GM23338 (cell line): Measurements from ENCODE around the gene ITSN2. TPM values are rescaled to one million over a fixed set of nuclear protein-coding genes. Genes with fewer than 3 reads are reported as not detected.

Experiments used
- ATAC-seq: fragments of 200-7000 bp; cut with Tn5 transposase; 3 replicates; pipeline ENCODE4 v1.9.1; 2020
- DNase-seq: peaks from one replicate; pipeline ENCODE4 v3.0.0-alpha.2; 2015; ENCODE audit warnings: low spot score
- H2AFZ ChIP-seq: fragments of 200-600 bp; sonication (generic); 2 replicates; pipeline ENCODE4 v1.8.0; 2016; ENCODE audit warnings: antibody characterized with exemption, mild to moderate bottlenecking, moderate library complexity
- H3F3A ChIP-seq: fragments of 200-600 bp; sonication (generic); replicated peaks from 2 replicates; pipeline ENCODE4 v1.8.0; 2017; ENCODE audit warnings: antibody characterized with exemption, mixed run types, low read depth
- H3K27ac ChIP-seq: fragments of 200-600 bp; sonication (generic); 2 replicates; pipeline ENCODE4 v1.6.1; 2016; ENCODE audit warnings: low read depth
- H3K27me3 ChIP-seq: fragments of 200-600 bp; sonication (generic); 2 replicates; pipeline ENCODE4 v1.8.0; 2016; ENCODE audit warnings: mild to moderate bottlenecking, mixed run types, moderate library complexity; ENCODE audit not compliant: insufficient read depth
- H3K36me3 ChIP-seq: fragments of 200-600 bp; sonication (generic); 2 replicates; pipeline ENCODE4 v1.8.0; 2016; ENCODE audit warnings: mild to moderate bottlenecking; ENCODE audit not compliant: insufficient read depth
- H3K4me1 ChIP-seq: fragments of 200-600 bp; sonication (generic); 2 replicates; pipeline ENCODE4 v1.8.0; 2016; ENCODE audit warnings: mild to moderate bottlenecking, moderate library complexity; ENCODE audit not compliant: insufficient read depth
- H3K4me2 ChIP-seq: fragments of 200-600 bp; sonication (generic); 2 replicates; pipeline ENCODE4 v1.7.1; 2017; ENCODE audit warnings: mixed run types
- H3K4me3 ChIP-seq: fragments of 200-600 bp; sonication (generic); 2 replicates; pipeline ENCODE4 v1.6.1; 2016; ENCODE audit warnings: mixed run types
- H3K79me2 ChIP-seq: fragments of 200-600 bp; sonication (generic); replicated peaks from 2 replicates; pipeline ENCODE4 v1.8.0; 2017; ENCODE audit warnings: mild to moderate bottlenecking; ENCODE audit not compliant: insufficient read depth
- H3K9me2 ChIP-seq: fragments of 200-600 bp; sonication (generic); 2 replicates; pipeline ENCODE4 v1.8.0; 2017; ENCODE audit not compliant: insufficient read depth
- H4K20me1 ChIP-seq: fragments of 200-600 bp; sonication (generic); replicated peaks from 2 replicates; pipeline ENCODE4 v1.8.0; 2017; ENCODE audit warnings: mild to moderate bottlenecking; ENCODE audit not compliant: insufficient read depth
- H3K27ac Mint-ChIP-seq: 2 replicates; pipeline ENCODE4 v1.8.0; 2020; ENCODE audit warnings: inconsistent platforms, mild to moderate bottlenecking, moderate library complexity, mixed read lengths
- H3K27me3 Mint-ChIP-seq: 3 replicates; pipeline ENCODE4 v1.8.0; 2022; ENCODE audit warnings: low read depth, mild to moderate bottlenecking, moderate library complexity, mixed read lengths, inconsistent platforms; ENCODE audit not compliant: insufficient read depth, poor library complexity
- H3K36me3 Mint-ChIP-seq: 3 replicates; pipeline ENCODE4 v1.8.0; 2021; ENCODE audit warnings: low read depth, mild to moderate bottlenecking, inconsistent platforms, moderate library complexity, mixed read lengths
- H3K4me1 Mint-ChIP-seq: 3 replicates; pipeline ENCODE4 v1.8.0; 2020; ENCODE audit warnings: mild to moderate bottlenecking, inconsistent platforms, mixed read lengths
- H3K4me3 Mint-ChIP-seq: 3 replicates; pipeline ENCODE4 v1.8.0; 2021; ENCODE audit warnings: moderate library complexity, mild to moderate bottlenecking, inconsistent platforms, mixed read lengths
- H3K9me3 Mint-ChIP-seq: 3 replicates; pipeline ENCODE4 v1.8.0; 2020; ENCODE audit warnings: moderate library complexity, mild to moderate bottlenecking, inconsistent platforms, mixed read lengths
- CREB1 ChIP-seq: fragments of 250-450 bp; sonication (Bioruptor Pico); IDR thresholded peaks from 2 replicates; pipeline ENCODE4 v1.5.0; 2020; ENCODE audit warnings: low read depth, mild to moderate bottlenecking, moderate library complexity
- ETS1 ChIP-seq: IDR thresholded peaks from 2 replicates; pipeline ENCODE4 v1.6.1; 2016; ENCODE audit warnings: antibody characterized with exemption
- EZH2 ChIP-seq: fragments of 200-600 bp; sonication (generic); IDR thresholded peaks from one replicate; pipeline ENCODE4 v1.8.0; 2017; ENCODE audit warnings: antibody characterized with exemption, mild to moderate bottlenecking, low read depth; ENCODE audit not compliant: unreplicated experiment
- EZH2phosphoT487 ChIP-seq: fragments of 200-600 bp; sonication (generic); IDR thresholded peaks from one replicate; pipeline ENCODE4 v1.8.1; 2018; ENCODE audit warnings: antibody characterized with exemption; ENCODE audit not compliant: unreplicated experiment
- JUNB ChIP-seq: IDR thresholded peaks from one replicate; pipeline ENCODE4 v1.6.1; 2016; ENCODE audit warnings: antibody characterized with exemption; ENCODE audit not compliant: unreplicated experiment
- NANOG ChIP-seq: IDR thresholded peaks from 2 replicates; pipeline ENCODE4 v1.6.1; 2016; ENCODE audit warnings: antibody characterized with exemption, borderline replicate concordance
- POLR2AphosphoS5 ChIP-seq: IDR thresholded peaks from 2 replicates; pipeline ENCODE4 v1.6.1; 2016; ENCODE audit warnings: antibody characterized with exemption, low read depth
- REST ChIP-seq: IDR thresholded peaks from one replicate; pipeline ENCODE4 v1.6.1; 2018; ENCODE audit warnings: antibody characterized with exemption; ENCODE audit not compliant: unreplicated experiment
- STAT1 ChIP-seq: IDR thresholded peaks from one replicate; pipeline ENCODE4 v1.6.1; 2016; ENCODE audit warnings: antibody characterized with exemption; ENCODE audit not compliant: unreplicated experiment
- ZNF114 ChIP-seq: fragments of 250-450 bp; sonication (Bioruptor Pico); IDR thresholded peaks from 2 replicates; pipeline ENCODE4 v1.5.0; 2020; ENCODE audit warnings: mild to moderate bottlenecking, moderate library complexity
- ZNF331 ChIP-seq: fragments of 250-450 bp; sonication (Bioruptor Pico); IDR thresholded peaks from 2 replicates; pipeline ENCODE4 v1.5.0; 2020; ENCODE audit warnings: low read depth, mild to moderate bottlenecking, moderate library complexity
- polyA plus RNA-seq: library from polyadenylated mRNA; unstranded; fragments of >200 nt; fragmentation: Nextera tagmentation; extraction: Ambion mirVana; gene quantifications from 2 replicates; pipeline ENCODE4 v1.2.1, GENCODE V29; 2016
- total RNA-seq: library from RNA; depleted of rRNA; stranded (reverse); fragments of >200 nt; shearing (Covaris generic); gene quantifications from 2 replicates; pipeline ENCODE4 v1.2.3, GENCODE V29; 2014

Gene ITSN2
- total and polyA plus RNA-seq, 2 experiments from 2014 or later = 17.1 to 17.8 TPM

GRCh38 chr2:24328010-24328409, 32.3 kb downstream of the ITSN2 start (continued):
- TF ChIP-seq REST = no peak
- TF ChIP-seq ZNF331 (CRISPR knock-in tag) = no peak
- TF ChIP-seq EZH2 = no peak
- no peak for TF ChIP-seq ETS1
- no peak for TF ChIP-seq CREB1 (CRISPR knock-in tag)

GRCh38 chr2:24317491-24317920, 42.8 kb downstream of the ITSN2 start:
- H3K27ac Mint-ChIP-seq = no peak overlapping the region
- H2AFZ ChIP-seq = no peak overlapping the region
- H3K36me3 Mint-ChIP-seq = peaks cover 16% of the 10 kb centered on the region
- H3K4me1 ChIP-seq = peaks cover 6% of the 10 kb centered on the region
- no peaks in the 10 kb centered on the region for H3K9me2 ChIP-seq
- H3K4me2 ChIP-seq = no peak overlapping the region
- ATAC-seq = no peak
- H3K27ac ChIP-seq = no peak overlapping the region
- H3K79me2 ChIP-seq = no peaks in the 10 kb centered on the region
- no peaks in the 10 kb centered on the region for H3K36me3 ChIP-seq
- H3K27me3 ChIP-seq = no peaks in the 10 kb centered on the region
- H3K4me3 Mint-ChIP-seq = no peak overlapping the region
- DNase-seq = no peak
- no peaks in the 10 kb centered on the region for H4K20me1 ChIP-seq
- H3K4me3 ChIP-seq = no peak overlapping the region
- no peaks in the 10 kb centered on the region for H3F3A ChIP-seq
- no peaks in the 10 kb centered on the region for H3K27me3 Mint-ChIP-seq
- peaks cover 9% of the 10 kb centered on the region; the same call in 2 of the 3 replicates for H3K4me1 Mint-ChIP-seq
- peaks cover 14% of the 10 kb centered on the region for H3K9me3 Mint-ChIP-seq
- TF ChIP-seq EZH2 = no peak
- no peak for TF ChIP-seq JUNB
- no peak for TF ChIP-seq EZH2phosphoT487
- no peak for TF ChIP-seq POLR2AphosphoS5
- no peak for TF ChIP-seq NANOG
- TF ChIP-seq ETS1 = no peak
- no peak for TF ChIP-seq ZNF114 (CRISPR knock-in tag)
- TF ChIP-seq STAT1 = no peak
- TF ChIP-seq REST = no peak
- TF ChIP-seq CREB1 (CRISPR knock-in tag) = no peak
